Adipocyte (in vitro differentiated cells): Measurements from ENCODE around the gene LRRC74A.
"Not testable (repeated sequence)": the region's sequence is repeated elsewhere in the genome, so short reads cannot be mapped to it uniquely, and the experiment has no call there.

Experiments used
- DNase-seq: peaks from one replicate; pipeline ENCODE4 v3.0.0-alpha.2; 2015; ENCODE audit warnings: low read depth
- H3K27me3 ChIP-seq: replicated peaks from 2 replicates; pipeline ENCODE4 v1.7.0; 2013; ENCODE audit warnings: mild to moderate bottlenecking, low read length, moderate library complexity; ENCODE audit not compliant: control insufficient read depth, insufficient read depth
- H3K36me3 ChIP-seq: 2 replicates; pipeline ENCODE4 v1.7.0; 2013; ENCODE audit warnings: low read length, mild to moderate bottlenecking, moderate library complexity; ENCODE audit not compliant: control insufficient read depth, insufficient read depth, severe bottlenecking
- H3K4me1 ChIP-seq: 2 replicates; pipeline ENCODE4 v1.7.0; 2013; ENCODE audit warnings: mild to moderate bottlenecking, low read length, moderate library complexity; ENCODE audit not compliant: control insufficient read depth, insufficient read depth
- H3K4me3 ChIP-seq: 2 replicates; pipeline ENCODE4 v1.7.0; 2013; ENCODE audit warnings: mild to moderate bottlenecking, low read length, moderate library complexity
- H3K9ac ChIP-seq: 2 replicates; pipeline ENCODE4 v1.7.0; 2013; ENCODE audit warnings: mild to moderate bottlenecking, low read length, moderate library complexity
- H3K9me3 ChIP-seq: 2 replicates; pipeline ENCODE4 v1.7.0; 2013; ENCODE audit warnings: mild to moderate bottlenecking, low read length, moderate library complexity; ENCODE audit not compliant: control insufficient read depth

Gene LRRC74A

DNA sequence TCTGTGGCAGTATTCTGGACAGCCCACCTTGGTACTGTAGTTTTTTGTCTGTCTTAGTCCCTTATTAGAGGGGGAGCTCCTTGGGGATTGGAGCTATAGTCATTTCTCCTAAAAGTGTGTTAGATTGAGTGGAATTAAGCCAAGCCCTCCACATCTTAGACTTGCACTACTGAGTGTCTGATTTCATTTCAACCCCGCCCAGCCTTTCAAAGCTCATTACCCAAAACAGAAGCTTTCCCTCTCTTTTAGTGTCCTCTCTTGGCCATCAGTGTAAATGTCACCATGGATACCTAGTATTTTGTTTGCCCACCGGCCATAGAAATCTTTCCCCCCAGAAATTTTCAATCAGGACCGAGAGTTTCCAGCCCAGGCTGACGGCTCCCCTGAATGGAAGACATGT, 74.5 kb downstream of the LRRC74A start:
- no peaks in the 10 kb centered on the region for H3K27me3 ChIP-seq
- no peaks in the 10 kb centered on the region for H3K36me3 ChIP-seq
- no peaks in the 10 kb centered on the region for H3K9me3 ChIP-seq
- H3K9ac ChIP-seq, result no peak overlapping the region
- DNase-seq, result peak; percentile 42
- H3K4me3 ChIP-seq, result no peak overlapping the region
- peaks cover 37% of the 10 kb centered on the region for H3K4me1 ChIP-seq

DNA sequence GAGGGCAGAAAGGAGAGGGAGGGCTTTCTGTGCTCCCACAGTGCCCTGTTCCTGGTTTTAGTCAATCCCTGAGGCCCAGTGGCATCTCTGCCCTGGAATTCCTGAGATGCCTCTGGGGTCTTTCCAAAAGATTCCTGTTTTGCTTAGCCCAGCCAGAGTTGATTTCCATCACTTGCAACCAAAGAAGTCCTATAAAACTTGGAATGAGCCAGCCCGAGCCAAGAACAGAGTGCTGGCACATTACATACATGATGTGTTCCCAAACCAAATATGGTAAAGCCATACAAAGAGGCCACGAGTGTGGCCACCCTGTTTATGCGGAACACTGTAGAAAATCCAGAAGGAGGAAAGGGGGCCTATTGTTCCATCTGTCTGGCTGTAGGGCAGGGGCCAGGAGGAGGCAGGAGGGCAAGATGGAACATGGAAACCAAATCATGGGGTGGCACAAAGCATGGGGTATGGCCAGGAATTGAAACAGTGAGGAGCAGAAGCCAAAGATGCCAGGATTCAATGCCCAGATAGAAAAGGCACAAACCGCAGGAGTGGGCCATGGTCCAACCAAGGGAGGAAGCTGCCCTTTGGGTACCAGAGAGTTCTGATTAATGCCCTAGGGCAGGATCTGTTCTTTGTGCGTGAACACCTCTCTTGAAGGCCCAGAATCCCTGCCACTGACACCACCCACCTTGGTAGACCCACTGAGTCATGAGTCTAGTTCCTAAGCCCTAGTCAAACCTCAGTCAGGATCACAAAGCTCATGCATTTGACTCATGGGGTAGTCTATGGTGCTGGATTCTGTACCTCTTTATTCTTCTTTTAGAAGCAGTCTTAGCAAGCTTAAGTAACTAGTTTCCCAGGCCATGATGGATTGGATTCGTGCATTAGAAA, 75.2 kb downstream of the LRRC74A start:
- DNase-seq, result peak; percentile 74

DNA sequence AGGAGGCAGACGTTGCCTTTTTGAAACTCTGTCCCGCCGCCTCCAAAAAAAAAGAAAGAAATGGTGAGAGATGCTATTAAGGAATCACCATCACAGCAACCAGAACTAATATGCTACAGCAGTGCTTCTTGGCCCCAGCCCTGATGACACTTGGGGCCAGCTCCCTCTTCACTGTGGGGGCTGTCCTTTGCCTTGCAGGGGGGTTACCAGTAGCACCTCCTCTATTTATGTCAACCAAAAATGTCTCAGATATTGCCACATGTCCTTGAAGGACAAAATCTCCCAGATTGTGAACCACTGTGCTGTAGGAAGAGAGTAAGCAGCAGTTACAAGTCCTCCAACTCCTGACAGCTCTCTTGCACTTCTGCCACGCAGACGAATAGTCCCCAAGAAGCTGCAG, 76.4 kb downstream of the LRRC74A start:
- H3K9me3 ChIP-seq, result no peaks in the 10 kb centered on the region
- DNase-seq, result no peak
- no peak overlapping the region for H3K4me3 ChIP-seq
- H3K9ac ChIP-seq, result no peak overlapping the region
- H3K27me3 ChIP-seq, result no peaks in the 10 kb centered on the region
- no peaks in the 10 kb centered on the region for H3K36me3 ChIP-seq
- peaks cover 37% of the 10 kb centered on the region for H3K4me1 ChIP-seq

More for the DNA sequence above, 75.2 kb downstream of the LRRC74A start:
- Histone ChIP-seq H3K36me3 (no peaks in the 10 kb centered on the region), H3K9ac (no peak overlapping the region), H3K4me3 (no peak overlapping the region), H3K9me3 (no peaks in the 10 kb centered on the region), H3K4me1 (peaks cover 37% of the 10 kb centered on the region), H3K27me3 (no peaks in the 10 kb centered on the region)

DNA sequence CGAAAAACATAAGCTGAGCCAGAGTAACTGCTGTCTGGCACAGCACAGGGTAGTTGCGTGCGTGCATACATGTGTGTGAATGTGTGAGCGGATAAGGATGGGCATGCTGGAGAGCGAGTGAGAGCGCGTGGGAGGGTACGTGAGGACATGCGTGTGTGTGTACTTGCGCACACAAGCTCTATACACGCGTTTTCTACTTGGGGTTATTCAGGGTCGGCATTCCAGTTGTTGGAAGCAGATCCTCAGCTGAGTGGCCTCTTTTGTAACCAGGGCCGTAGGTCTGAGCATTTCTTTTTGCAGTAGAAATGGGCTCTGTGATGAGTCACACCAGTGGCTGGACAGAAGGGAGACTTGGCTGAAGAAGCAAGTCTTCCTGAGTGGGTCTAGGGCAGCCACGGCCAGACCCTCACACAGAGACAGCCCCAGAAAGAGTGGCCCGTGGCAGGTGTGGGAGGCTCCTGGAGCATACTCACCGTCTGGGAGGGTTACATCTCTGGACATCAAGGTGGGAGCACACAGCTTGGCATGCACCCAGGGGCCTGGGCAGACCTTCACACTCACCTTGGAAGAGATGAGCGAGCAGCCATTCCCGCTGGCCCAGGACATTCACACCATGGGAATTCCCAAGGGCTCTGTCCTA, 78.0 kb downstream of the LRRC74A start:
- Histone ChIP-seq H3K4me3 (peak overlapping the region; percentile 63), H3K27me3 (no peaks in the 10 kb centered on the region), H3K36me3 (no peaks in the 10 kb centered on the region), H3K4me1 (peaks cover 37% of the 10 kb centered on the region), H3K9ac (peak overlapping the region; percentile 70), H3K9me3 (no peaks in the 10 kb centered on the region)
- DNase-seq, result peak; percentile 94

DNA sequence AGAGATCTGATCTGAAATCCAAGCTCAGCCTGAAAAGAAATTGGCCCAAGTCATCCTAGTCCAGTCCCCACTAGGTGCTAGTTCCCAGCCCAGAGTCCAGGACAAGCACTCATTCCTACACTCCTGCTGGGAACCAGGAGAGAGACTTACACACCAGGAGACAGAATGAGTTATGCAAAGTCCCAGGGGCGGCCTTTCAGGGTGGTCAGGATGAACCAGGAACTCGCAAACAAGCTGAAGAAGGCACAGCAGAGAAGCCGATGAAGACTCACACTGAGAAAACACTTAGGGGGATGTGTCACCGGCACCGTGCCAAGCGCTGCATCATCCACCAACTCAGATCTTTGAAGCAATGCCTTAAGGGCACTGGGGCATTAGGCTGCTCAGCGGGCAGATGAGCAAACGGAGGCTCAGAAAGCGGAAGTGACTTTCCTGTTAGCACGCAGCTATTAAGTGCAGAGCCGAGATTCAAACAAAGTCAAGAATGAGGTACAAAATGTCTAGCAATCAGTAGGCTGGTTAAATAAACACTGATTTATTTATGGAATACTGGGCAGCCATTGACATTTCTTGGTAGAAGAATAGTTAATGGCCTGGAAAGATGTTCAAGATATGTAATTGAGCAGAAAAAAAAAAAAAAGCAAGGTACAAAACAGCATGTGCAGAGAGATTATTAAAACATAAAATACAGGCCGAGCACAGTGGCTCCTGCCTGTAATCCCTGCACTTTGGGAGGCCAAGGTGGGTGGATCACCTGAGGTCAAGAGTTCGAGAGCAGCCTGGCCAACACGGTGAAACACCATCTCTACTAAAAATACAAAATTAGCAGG, 78.7 kb downstream of the LRRC74A start:
- DNase-seq, result peak; percentile 90
- H3K27me3 ChIP-seq, result no peaks in the 10 kb centered on the region
- H3K9me3 ChIP-seq, result no peaks in the 10 kb centered on the region
- H3K36me3 ChIP-seq, result no peaks in the 10 kb centered on the region
- peak overlapping the region; percentile 63 for H3K4me3 ChIP-seq
- H3K9ac ChIP-seq, result peak overlapping the region; percentile 70
- H3K4me1 ChIP-seq, result peaks cover 37% of the 10 kb centered on the region

DNA sequence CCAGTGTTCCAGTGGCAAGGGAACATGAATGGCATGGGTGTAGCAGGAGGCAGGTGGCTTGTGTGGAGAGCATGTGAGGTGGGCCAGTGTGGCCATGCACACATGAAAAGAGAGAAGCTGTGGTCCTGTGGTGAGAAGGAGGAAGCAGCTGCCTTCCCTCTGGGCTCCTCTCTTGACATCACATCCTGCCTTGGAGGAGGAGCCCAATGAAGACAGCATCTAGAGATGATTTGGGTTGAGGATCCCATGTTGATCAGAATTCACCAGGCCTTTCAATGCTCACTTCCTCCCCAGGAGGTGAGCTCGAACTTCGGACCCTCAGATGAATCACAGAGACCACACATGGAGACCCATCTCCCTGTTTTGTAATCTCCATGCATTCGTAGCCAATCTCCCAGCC, 82.6 kb downstream of the LRRC74A start:
- no peak for DNase-seq
- Histone ChIP-seq H3K36me3 (no peaks in the 10 kb centered on the region), H3K27me3 (no peaks in the 10 kb centered on the region), H3K9me3 (no peaks in the 10 kb centered on the region), H3K9ac (no peak overlapping the region), H3K4me1 (peaks cover 26% of the 10 kb centered on the region), H3K4me3 (no peak overlapping the region)

DNA sequence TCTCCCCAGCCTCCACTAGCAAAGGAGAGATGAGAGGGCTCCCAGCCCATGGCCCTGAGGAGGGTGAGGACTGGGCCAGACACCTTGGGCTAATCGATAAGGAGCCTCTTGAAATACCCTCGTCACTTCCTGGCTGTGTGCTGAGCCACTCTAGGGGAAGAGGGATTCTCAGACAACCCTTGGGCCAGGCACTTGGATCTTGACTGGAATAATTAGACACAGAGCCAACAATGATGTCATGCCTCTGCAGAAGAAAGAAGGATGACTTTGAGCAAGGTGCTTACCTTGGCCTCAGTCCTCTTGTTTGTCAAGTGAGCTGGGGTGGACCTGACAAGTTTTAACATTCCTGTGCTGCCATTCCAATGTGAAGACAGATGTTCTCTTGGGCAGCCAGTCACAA, 83.1 kb downstream of the LRRC74A start:
- Histone ChIP-seq H3K36me3 (no peaks in the 10 kb centered on the region), H3K9ac (no peak overlapping the region), H3K9me3 (no peaks in the 10 kb centered on the region), H3K4me3 (no peak overlapping the region), H3K4me1 (peaks cover 22% of the 10 kb centered on the region), H3K27me3 (no peaks in the 10 kb centered on the region)
- no peak for DNase-seq

DNA sequence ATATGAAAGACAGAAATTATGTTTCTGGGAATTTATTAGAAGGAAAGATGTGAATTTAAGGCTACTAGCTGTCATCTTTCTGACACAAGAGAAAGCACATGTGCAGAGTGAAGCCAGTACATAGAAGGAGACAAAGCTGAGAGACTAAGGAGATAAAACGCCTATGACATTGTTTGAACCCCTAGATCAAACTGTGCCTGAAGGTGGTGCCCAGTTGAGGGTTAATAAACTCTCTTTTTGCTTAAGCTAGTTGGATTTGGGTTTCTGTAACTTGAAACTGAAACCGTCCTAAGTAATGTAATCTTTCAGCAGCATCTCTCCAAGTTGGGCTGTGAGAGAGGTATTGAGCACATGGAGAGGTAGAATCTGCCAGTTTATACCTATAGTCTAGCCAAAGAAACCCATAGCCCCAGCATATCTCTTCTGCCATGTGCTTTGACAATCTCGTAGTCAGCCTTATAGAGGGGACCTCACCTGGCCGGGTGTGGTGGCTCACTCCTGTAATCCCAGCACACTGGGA, 84.2 kb downstream of the LRRC74A start:
- DNase-seq, result no peak
- no peaks in the 10 kb centered on the region for H3K9me3 ChIP-seq
- no peak overlapping the region for H3K4me3 ChIP-seq
- no peaks in the 10 kb centered on the region for H3K36me3 ChIP-seq
- peaks cover 10% of the 10 kb centered on the region for H3K4me1 ChIP-seq
- no peak overlapping the region for H3K9ac ChIP-seq
- no peaks in the 10 kb centered on the region for H3K27me3 ChIP-seq

DNA sequence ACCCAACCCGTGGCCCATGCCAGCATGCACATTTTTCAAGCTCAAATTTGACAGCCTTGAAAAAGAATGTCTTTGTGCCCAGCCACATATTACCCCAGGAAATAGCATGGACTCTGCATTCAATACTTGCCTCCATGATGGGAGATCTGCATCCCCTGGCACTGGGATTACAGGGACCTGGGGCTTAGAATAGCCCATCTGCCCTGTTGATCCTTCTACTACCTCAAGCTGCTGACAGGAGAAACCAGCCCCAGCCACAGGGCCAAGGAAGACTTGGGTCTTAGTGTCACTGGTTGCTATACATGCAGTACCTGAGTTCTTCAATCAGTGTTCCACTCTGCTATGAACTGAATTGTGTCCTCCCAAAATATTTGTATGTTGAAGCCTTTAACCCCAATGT, 85.3 kb downstream of the LRRC74A start:
- DNase-seq, result no peak
- peaks cover 8% of the 10 kb centered on the region for H3K4me1 ChIP-seq

DNA sequence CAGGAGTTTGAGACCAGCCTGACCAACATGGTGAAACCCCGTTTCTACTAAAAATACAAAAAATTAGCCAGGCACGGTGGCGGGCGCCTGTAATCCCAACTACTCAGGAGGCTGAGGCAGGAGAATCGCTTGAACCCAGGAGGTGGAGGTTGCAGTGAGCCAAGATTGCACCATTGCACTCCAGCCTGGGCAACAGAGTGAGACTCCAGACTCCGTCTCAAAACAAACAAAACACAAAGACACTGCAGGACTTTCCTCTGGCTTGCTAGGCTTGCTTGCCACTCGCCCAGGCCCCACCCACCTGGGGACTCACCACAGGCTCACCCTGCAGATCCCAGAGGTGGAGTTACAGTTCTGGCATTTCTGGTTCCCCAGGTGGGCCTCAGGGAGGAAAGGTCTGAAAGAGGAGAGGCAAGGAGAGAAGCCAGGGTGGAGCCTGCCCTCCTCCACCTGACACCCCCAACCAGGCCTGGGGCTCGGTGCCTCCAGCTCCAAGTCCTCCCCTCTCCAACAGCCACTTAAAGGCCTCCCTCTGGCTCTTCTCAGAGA, 88.4 kb downstream of the LRRC74A start:
- not testable (repeated sequence) for H3K36me3 ChIP-seq, H3K27me3 ChIP-seq, H3K9me3 ChIP-seq, H3K9ac ChIP-seq, H3K4me3 ChIP-seq, DNase-seq
- H3K4me1 ChIP-seq, result peaks cover 31% of the 10 kb centered on the region

More for the DNA sequence above, 85.3 kb downstream of the LRRC74A start:
- Histone ChIP-seq H3K9ac (no peak overlapping the region), H3K9me3 (no peaks in the 10 kb centered on the region), H3K27me3 (no peaks in the 10 kb centered on the region), H3K4me3 (no peak overlapping the region), H3K36me3 (no peaks in the 10 kb centered on the region)
